ENCODE measurements around the gene PTAFR.
"Not testable (repeated sequence)": the region's sequence is repeated elsewhere in the genome, so short reads cannot be mapped to it uniquely, and the experiment has no call there.

Gene PTAFR

GRCh38 chr1:28141685-28142084, 34.8 kb downstream of the PTAFR start:
- ChIA-PET POLR2A (no interaction called here), CTCF (no interaction called here)
- DNase-seq (ENCODE audit: extremely low spot score) = no peak
- no peak for TF ChIP-seq NFRKB (IDR thresholded peaks at IDR 0.05)
- no peak for TF ChIP-seq FOXK2 (IDR thresholded peaks at IDR 0.05)
- TF ChIP-seq LEF1 (IDR thresholded peaks at IDR 0.05; ENCODE audit: borderline replicate concordance) = no peak
- TF ChIP-seq FOXM1 (IDR thresholded peaks at IDR 0.05; ENCODE audit: borderline replicate concordance) = no peak
- TF ChIP-seq HDGF (IDR thresholded peaks at IDR 0.05; ENCODE audit: borderline replicate concordance) = no peak
- TF ChIP-seq ZNF384 (IDR thresholded peaks at IDR 0.05) = no peak
- no peak for TF ChIP-seq SUZ12 (IDR thresholded peaks at IDR 0.05)
- no peak for TF ChIP-seq BHLHE40 (IDR thresholded peaks at IDR 0.05; ENCODE audit: borderline replicate concordance)
- TF ChIP-seq FOXA1 (IDR thresholded peaks at IDR 0.05) = no peak
- no peak for TF ChIP-seq ELF4 (IDR thresholded peaks at IDR 0.05)
- TF ChIP-seq, protein P1, sequence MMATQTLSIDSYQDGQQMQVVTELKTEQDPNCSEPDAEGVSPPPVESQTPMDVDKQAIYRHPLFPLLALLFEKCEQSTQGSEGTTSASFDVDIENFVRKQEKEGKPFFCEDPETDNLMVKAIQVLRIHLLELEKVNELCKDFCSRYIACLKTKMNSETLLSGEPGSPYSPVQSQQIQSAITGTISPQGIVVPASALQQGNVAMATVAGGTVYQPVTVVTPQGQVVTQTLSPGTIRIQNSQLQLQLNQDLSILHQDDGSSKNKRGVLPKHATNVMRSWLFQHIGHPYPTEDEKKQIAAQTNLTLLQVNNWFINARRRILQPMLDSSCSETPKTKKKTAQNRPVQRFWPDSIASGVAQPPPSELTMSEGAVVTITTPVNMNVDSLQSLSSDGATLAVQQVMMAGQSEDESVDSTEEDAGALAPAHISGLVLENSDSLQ (IDR thresholded peaks at IDR 0.05) = no peak
- TF ChIP-seq CTBP1 (IDR thresholded peaks at IDR 0.05; ENCODE audit: borderline replicate concordance) = no peak
- TF ChIP-seq ARNT (IDR thresholded peaks at IDR 0.05) = no peak
- TF ChIP-seq SP1 (IDR thresholded peaks at IDR 0.05) = no peak
- TF ChIP-seq L3MBTL2 (conservative IDR thresholded peaks at IDR 0.05) = no peak

GRCh38 chr1:28139866-28140265, 36.6 kb downstream of the PTAFR start:
- DNase-seq (ENCODE audit: extremely low spot score); CTCF ChIA-PET: not testable (repeated sequence)

DNA sequence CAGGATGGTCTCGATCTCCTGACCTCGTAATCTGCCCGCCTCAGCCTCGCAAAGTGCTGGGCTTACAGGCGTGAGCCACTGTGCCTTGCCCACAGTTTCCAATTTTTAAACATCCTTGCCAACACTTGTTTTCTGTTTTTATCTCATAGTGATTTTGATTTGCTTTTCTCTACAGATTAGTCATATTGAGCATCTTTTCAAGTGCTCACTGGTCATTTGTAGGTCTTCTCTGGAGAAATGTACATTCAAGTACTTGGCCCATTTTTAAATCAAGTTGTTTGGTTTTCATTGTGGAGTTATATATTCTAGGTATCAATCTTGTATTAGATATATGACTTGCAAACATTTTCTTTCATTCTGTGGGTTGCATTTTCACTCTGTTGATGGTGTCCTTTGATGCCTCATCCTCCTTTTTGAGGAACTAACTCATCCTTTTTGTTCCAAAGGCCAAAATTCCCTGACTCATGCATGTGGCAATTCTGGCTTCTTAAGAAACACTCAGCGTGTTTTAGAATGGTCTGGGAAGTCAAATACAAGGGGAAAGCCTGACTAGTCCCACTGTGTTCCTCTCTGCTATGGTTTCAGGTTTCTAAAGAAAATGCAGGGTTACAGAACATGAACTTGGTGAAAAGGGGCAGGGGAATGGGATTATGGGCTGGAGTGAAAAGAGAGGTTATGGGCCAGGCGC, 37.3 kb downstream of the PTAFR start:
- TF ChIP-seq ZNF384 (IDR thresholded peaks at IDR 0.05) = no peak
- TF ChIP-seq FOXK2 (IDR thresholded peaks at IDR 0.05) = no peak
- TF ChIP-seq HDGF (IDR thresholded peaks at IDR 0.05; ENCODE audit: borderline replicate concordance) = no peak
- TF ChIP-seq ARNT (IDR thresholded peaks at IDR 0.05) = no peak
- no peak for TF ChIP-seq L3MBTL2 (conservative IDR thresholded peaks at IDR 0.05)
- no peak for TF ChIP-seq CTBP1 (IDR thresholded peaks at IDR 0.05; ENCODE audit: borderline replicate concordance)
- no peak for TF ChIP-seq LEF1 (IDR thresholded peaks at IDR 0.05; ENCODE audit: borderline replicate concordance)
- TF ChIP-seq FOXM1 (IDR thresholded peaks at IDR 0.05; ENCODE audit: borderline replicate concordance) = no peak
- no peak for TF ChIP-seq SUZ12 (IDR thresholded peaks at IDR 0.05)
- no peak for TF ChIP-seq TARDBP (IDR thresholded peaks at IDR 0.05)
- TF ChIP-seq NFRKB (IDR thresholded peaks at IDR 0.05) = no peak
- TF ChIP-seq, protein P1 (IDR thresholded peaks at IDR 0.05) = no peak
- no peak for DNase-seq (ENCODE audit: extremely low spot score)
- CTCF ChIA-PET = no interaction called here
- POLR2A ChIA-PET = no interaction called here

More at GRCh38 chr1:28139866-28140265, 36.6 kb downstream of the PTAFR start:
- POLR2A ChIA-PET = not testable (repeated sequence)

DNA sequence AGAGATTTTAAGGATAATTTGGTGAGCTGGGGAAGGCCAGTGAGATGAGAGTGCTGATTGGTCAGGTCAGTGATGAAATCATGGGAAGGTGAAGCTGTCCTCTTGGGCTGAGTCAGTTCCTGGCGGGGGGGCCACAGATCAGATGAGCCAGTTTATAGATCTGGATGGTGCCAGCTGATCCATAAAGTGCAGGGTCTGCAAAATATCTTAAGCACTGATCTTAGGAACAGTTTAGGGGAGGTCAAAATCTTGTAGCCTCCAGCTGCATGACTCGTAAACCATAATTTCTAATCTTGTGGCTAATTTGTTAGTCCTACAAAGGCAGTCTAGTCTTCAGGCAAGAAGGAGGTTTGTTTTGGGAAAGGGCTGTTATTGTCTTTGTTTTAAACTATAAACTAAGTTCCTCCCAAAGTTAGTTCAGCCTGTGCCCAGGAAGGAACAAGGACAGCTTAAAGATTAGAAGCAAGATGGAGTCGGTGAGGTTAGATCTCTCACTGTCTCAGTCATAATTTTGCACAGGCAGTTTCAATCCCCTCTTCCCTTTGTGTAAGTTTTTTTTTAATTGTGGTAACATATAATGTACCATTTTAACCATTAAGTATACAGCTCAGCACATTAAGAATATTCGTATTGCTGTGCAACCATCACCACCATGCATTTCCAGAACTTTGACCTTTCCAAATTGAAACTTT, 39.4 kb downstream of the PTAFR start:
- ChIA-PET POLR2A (no interaction called here), CTCF (interaction anchor here (0.7 kb wide), 1 partner anchor 16 kb away, joined by 9 read pairs; no protein-coding TSS in a partner anchor)
- DNase-seq (ENCODE audit: extremely low spot score) = no peak
- TF ChIP-seq NFRKB (IDR thresholded peaks at IDR 0.05) (no peak), ZNF384 (IDR thresholded peaks at IDR 0.05) (no peak), BHLHE40 (IDR thresholded peaks at IDR 0.05; ENCODE audit: borderline replicate concordance) (no peak), LEF1 (IDR thresholded peaks at IDR 0.05; ENCODE audit: borderline replicate concordance) (no peak), FOXK2 (IDR thresholded peaks at IDR 0.05) (no peak), HDGF (IDR thresholded peaks at IDR 0.05; ENCODE audit: borderline replicate concordance) (no peak), ELF4 (IDR thresholded peaks at IDR 0.05) (no peak), L3MBTL2 (conservative IDR thresholded peaks at IDR 0.05) (no peak), CTBP1 (IDR thresholded peaks at IDR 0.05; ENCODE audit: borderline replicate concordance) (no peak)
- TF ChIP-seq, protein P1 (IDR thresholded peaks at IDR 0.05) = no peak

- TF ChIP-seq CTBP1 (IDR thresholded peaks at IDR 0.05; ENCODE audit: borderline replicate concordance) (no peak), ARNT (IDR thresholded peaks at IDR 0.05) (no peak), FOXK2 (IDR thresholded peaks at IDR 0.05) (no peak), HDGF (IDR thresholded peaks at IDR 0.05; ENCODE audit: borderline replicate concordance) (no peak), L3MBTL2 (conservative IDR thresholded peaks at IDR 0.05) (no peak), FOXM1 (IDR thresholded peaks at IDR 0.05; ENCODE audit: borderline replicate concordance) (no peak), NFRKB (IDR thresholded peaks at IDR 0.05) (no peak), LEF1 (IDR thresholded peaks at IDR 0.05; ENCODE audit: borderline replicate concordance) (no peak), TARDBP (IDR thresholded peaks at IDR 0.05) (no peak), BHLHE40 (IDR thresholded peaks at IDR 0.05; ENCODE audit: borderline replicate concordance) (no peak), ZNF384 (IDR thresholded peaks at IDR 0.05) (no peak), SP1 (IDR thresholded peaks at IDR 0.05) (no peak), ELF4 (IDR thresholded peaks at IDR 0.05) (no peak), FOXA1 (IDR thresholded peaks at IDR 0.05) (no peak)
- TF ChIP-seq, protein P1 (IDR thresholded peaks at IDR 0.05) = no peak
- CTCF ChIA-PET = no interaction called here
- POLR2A ChIA-PET = no interaction called here
- no peak for DNase-seq (ENCODE audit: extremely low spot score)
Measured at GRCh38 chr1:28136169-28136921, 40.1 kb downstream of the PTAFR start.
